Upper lobe of right lung (tissue), 1 donor: ENCODE data around the gene FTCD. TPM values are rescaled to one million over a fixed set of nuclear protein-coding genes. Genes with fewer than 3 reads are reported as not detected.
"Not testable (repeated sequence)": the region's sequence is repeated elsewhere in the genome, so short reads cannot be mapped to it uniquely, and the experiment has no call there.

Experiments used
- ATAC-seq: fragments of 200-7000 bp; cut with Tn5 transposase; one replicate; pipeline ENCODE4 v1.9.1; 2020; ENCODE audit warnings: mild to moderate bottlenecking, moderate library complexity
- DNase-seq: peaks from one replicate; pipeline ENCODE4 v3.0.0-alpha.2; 2020
- H3K27ac ChIP-seq: fragments of 200-600 bp; one replicate; pipeline ENCODE4 v1.8.0; 2022
- H3K27me3 ChIP-seq: fragments of 200-600 bp; one replicate; pipeline ENCODE4 v1.8.0; 2022; ENCODE audit warnings: mild to moderate bottlenecking
- H3K36me3 ChIP-seq: fragments of 200-600 bp; one replicate; pipeline ENCODE4 v1.8.0; 2022
- H3K4me1 ChIP-seq: fragments of 200-600 bp; one replicate; pipeline ENCODE4 v1.8.0; 2022
- H3K4me3 ChIP-seq: fragments of 200-600 bp; one replicate; pipeline ENCODE4 v1.8.0; 2022; ENCODE audit warnings: mild to moderate bottlenecking
- H3K9me3 ChIP-seq: fragments of 200-600 bp; one replicate; pipeline ENCODE4 v1.8.0; 2022
- intact Hi-C: fragments of 100-400 bp; cut with DNase I; formaldehyde crosslinking; loops from one replicate; pipeline ENCODE4 v1.11.0; 2022
- long read RNA-seq: library from polyadenylated mRNA; unstranded; transcript quantifications from one replicate; pipeline ENCODE4 v2.0.0, GENCODE V29; 2021
- total RNA-seq: library from RNA; stranded (reverse); fragmentation: NEBNext Ultra II Directional; extraction: Animal tissue kit (Norgen Biotek cat#: 25700); gene quantifications from one replicate; pipeline ENCODE4 v1.2.1, GENCODE V29; 2021
- TF ChIP-seq, protein P1 (sequence below): fragments of 200-600 bp; IDR thresholded peaks from one replicate; pipeline ENCODE4 v1.8.0; 2022; ENCODE audit warnings: antibody characterized with exemption
- donor health status: DM: no; HTN: yes; CAD: no; lungs with severe emphysema.

FTCD gene, protein sequence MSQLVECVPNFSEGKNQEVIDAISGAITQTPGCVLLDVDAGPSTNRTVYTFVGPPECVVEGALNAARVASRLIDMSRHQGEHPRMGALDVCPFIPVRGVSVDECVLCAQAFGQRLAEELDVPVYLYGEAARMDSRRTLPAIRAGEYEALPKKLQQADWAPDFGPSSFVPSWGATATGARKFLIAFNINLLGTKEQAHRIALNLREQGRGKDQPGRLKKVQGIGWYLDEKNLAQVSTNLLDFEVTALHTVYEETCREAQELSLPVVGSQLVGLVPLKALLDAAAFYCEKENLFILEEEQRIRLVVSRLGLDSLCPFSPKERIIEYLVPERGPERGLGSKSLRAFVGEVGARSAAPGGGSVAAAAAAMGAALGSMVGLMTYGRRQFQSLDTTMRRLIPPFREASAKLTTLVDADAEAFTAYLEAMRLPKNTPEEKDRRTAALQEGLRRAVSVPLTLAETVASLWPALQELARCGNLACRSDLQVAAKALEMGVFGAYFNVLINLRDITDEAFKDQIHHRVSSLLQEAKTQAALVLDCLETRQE
- 0.46 TPM for total RNA-seq
- long read RNA-seq: 0 reads

DNA sequence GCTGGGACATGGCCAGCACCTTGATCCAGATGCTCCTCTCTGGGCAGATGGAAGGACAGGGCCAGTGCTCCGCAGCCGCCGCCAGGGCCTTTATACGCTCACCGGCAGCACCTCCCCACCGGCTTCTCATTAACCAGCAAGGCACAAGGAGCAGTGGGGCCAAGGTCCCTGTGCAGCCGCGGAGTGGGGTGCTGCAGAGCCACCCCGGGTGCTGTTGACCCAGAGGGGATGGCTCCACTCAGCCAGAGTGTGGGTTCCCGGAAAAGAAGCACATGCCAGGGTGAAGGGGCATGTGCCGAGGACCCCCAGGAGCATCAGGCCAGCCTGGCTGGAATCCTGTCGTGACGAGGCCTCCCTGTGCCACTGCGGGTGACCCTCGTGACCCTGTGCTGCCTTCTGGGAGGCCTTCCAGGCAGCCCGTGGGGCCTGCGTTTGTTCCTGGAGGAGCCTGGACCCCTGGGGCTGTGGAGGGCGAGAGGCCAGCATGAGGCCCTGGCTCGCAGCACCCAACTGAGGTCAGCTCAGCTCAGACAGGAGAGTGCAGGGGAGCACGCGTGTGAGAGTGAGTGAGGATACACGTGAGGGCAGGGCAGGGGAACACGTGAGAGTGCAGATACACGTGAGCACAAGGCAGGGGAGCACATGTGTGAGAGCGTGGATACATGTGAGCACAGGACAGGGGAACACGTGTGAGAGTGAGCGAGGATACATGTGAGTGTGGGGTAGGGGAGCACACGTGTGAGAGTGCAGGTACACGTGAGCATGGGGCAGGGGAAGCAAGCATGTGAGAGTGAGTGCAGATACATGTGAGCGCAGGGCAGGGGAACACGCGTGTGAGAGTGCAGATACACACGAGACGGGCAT is at the start of gene FTCD:
TSS of gene FTCD (minus strand) at position 66 of the 864 bp plus-strand sequence. CDS start at position 10, 56 bp downstream.
- peak; percentile 59 for DNase-seq
- no peaks in the 10 kb centered on the region for H3K27me3 ChIP-seq
- no peak for ATAC-seq
- TF ChIP-seq, protein P1, sequence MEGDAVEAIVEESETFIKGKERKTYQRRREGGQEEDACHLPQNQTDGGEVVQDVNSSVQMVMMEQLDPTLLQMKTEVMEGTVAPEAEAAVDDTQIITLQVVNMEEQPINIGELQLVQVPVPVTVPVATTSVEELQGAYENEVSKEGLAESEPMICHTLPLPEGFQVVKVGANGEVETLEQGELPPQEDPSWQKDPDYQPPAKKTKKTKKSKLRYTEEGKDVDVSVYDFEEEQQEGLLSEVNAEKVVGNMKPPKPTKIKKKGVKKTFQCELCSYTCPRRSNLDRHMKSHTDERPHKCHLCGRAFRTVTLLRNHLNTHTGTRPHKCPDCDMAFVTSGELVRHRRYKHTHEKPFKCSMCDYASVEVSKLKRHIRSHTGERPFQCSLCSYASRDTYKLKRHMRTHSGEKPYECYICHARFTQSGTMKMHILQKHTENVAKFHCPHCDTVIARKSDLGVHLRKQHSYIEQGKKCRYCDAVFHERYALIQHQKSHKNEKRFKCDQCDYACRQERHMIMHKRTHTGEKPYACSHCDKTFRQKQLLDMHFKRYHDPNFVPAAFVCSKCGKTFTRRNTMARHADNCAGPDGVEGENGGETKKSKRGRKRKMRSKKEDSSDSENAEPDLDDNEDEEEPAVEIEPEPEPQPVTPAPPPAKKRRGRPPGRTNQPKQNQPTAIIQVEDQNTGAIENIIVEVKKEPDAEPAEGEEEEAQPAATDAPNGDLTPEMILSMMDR: no peak
- no peak within 1 kb of the TSS for H3K27ac ChIP-seq
- intact Hi-C loops: no loop called here
- H3K4me1 ChIP-seq: peaks cover 10% of the 10 kb centered on the region
- no peak within 1 kb of the TSS for H3K4me3 ChIP-seq
- H3K36me3 ChIP-seq: no peaks in the 10 kb centered on the region
- no peaks in the 10 kb centered on the region for H3K9me3 ChIP-seq

DNA sequence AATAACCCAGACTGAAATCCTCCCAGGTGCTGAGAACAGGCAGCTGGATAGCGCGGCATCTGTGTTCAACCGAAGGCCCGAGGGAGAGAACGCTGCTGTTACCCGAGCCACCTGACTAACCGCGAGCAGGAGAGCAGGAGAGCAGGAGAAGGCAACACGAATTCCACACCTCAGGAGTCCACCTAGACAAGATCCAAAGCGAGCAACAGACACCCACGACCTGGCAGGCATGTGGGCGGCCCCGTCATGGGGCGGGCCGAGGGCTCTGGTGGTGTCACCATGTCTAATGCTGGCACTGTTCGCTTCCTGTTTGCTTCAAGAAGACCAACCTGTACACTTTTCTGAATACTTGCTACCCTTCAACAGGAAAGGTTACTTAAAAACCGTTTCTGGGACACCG is 49.8 kb upstream of the FTCD start:
- no peaks in the 10 kb centered on the region for H3K4me1 ChIP-seq
- TF ChIP-seq, protein P1: no peak
- intact Hi-C loops: no loop called here
- DNase-seq (peak; percentile 46), ATAC-seq (no peak)
- no peaks in the 10 kb centered on the region for H3K9me3 ChIP-seq
- no peak overlapping the region for H3K27ac ChIP-seq
- H3K27me3 ChIP-seq: no peaks in the 10 kb centered on the region
- no peak overlapping the region for H3K4me3 ChIP-seq
- peaks cover 78% of the 10 kb centered on the region for H3K36me3 ChIP-seq

DNA sequence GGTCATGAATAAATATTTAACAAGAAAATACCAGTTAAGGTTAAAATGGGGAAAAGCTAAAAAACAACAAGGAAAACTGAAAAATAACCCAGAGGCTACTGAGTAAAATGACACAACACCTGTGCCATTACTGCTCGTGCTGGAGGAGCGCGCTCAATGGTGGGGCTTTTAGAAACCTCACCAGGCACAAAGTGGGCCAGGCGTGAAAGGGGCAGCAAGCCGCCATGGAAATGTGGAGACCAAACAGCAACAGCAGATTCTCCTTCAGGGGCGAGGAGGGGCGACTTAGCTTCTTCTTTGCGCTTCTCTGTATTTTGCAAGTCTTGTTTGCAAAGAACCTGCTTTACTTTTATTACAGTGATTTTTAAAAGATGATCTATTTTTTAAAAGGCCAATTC is 47.8 kb upstream of the FTCD start:
- intact Hi-C loops: no loop called here
- H3K27ac ChIP-seq: peak overlapping the region; percentile 42
- no peak for ATAC-seq
- peaks cover 75% of the 10 kb centered on the region for H3K36me3 ChIP-seq
- TF ChIP-seq, protein P1: no peak
- H3K4me3 ChIP-seq: no peak overlapping the region
- H3K27me3 ChIP-seq: no peaks in the 10 kb centered on the region
- no peaks in the 10 kb centered on the region for H3K9me3 ChIP-seq
- no peaks in the 10 kb centered on the region for H3K4me1 ChIP-seq
- DNase-seq: peak; percentile 35

DNA sequence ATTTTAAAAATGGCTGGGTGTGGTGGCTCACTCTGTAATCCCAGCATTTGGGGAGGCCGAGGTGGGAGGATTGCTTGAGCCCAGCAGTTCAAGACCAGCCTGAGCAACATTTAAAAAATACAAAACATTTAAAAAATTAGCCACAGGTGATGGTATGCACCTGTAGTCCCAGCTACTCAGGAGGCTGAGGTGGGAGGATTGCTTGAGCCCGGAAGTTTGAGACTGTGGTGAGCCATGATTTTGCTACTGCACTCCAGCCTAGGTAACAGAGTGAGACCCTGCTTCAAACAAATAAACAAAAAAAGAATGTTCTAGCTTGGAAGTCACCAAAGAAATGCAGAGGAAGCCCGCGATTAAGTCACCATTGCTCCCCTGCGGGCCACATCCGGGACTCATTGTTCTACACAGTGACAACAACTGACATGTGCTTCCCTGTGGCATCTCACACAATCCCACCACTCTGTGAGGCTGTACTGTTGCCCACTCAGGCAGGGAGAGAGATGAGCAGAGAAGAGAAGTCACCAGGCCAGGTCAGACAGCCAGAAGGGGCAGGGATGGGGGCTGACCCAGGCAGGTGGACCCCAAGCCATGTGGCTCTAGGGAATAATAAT is 47.3 kb upstream of the FTCD start:
- intact Hi-C loops: no loop called here
- peak overlapping the region; percentile 42 for H3K27ac ChIP-seq
- no peak overlapping the region for H3K4me3 ChIP-seq
- ATAC-seq (peak; percentile 50), DNase-seq (peak; percentile 32)
- no peaks in the 10 kb centered on the region for H3K4me1 ChIP-seq
- no peaks in the 10 kb centered on the region for H3K27me3 ChIP-seq
- no peaks in the 10 kb centered on the region for H3K9me3 ChIP-seq
- peaks cover 73% of the 10 kb centered on the region for H3K36me3 ChIP-seq
- TF ChIP-seq, protein P1: no peak

DNA sequence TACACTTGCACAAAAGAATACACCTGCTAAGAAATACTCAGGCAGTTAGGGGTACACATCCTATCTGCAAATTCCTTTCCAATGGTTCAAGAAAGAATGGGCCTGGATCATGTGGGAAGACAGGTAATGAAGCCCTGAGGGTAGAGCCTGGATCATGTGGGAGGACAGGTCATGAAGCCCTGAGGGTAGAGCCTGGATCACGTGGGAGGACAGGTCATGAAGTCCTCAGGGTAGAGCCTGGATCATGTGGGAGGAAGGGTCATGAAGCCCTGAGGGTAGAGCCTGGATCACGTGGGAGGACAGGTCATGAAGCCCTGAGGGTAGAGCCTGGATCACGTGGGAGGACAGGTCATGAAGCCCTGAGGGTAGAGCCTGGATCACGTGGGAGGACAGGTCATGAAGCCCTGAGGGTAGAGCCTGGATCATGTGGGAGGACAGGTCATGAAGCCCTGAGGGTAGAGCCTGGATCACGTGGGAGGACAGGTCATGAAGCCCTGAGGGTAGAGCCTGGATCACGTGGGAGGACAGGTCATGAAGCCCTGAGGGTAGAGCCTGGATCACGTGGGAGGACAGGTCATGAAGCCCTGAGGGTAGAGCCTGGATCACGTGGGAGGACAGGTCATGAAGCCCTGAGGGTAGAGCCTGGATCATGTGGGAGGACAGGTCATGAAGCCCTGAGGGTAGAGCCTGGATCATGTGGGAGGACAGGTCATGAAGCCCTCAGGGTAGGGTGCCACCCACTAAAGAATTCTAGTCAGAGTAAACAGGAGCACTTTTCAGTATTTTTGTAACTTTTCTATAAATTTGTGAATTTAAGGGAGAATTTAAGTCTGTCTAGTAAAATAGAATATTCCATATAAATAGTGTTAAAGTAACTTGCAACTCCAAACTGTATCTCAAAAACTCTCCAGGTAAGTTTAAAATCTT is 45.8 kb upstream of the FTCD start:
- H3K4me1 ChIP-seq, H3K4me3 ChIP-seq, H3K9me3 ChIP-seq, DNase-seq, ATAC-seq, H3K27me3 ChIP-seq, intact Hi-C loops, H3K27ac ChIP-seq: not testable (repeated sequence)
- peaks cover 75% of the 10 kb centered on the region for H3K36me3 ChIP-seq
